Activated CD8-positive, alpha-beta memory T cell treated with anti-CD3 and anti-CD28 coated beads, Interleukin-2, amount 50 U/mL, for 48 hours (primary cell): Measurements from ENCODE around the gene FBXO9.
"Not testable (repeated sequence)": the region's sequence is repeated elsewhere in the genome, so short reads cannot be mapped to it uniquely, and the experiment has no call there.

Experiments
- DNase-seq: peaks from one replicate; pipeline ENCODE4 v3.0.0-alpha.2; 2020

FBXO9 gene

GRCh38 chr6:53048431-53049195, 16.6 kb upstream of the FBXO9 start:
- DNase-seq, result no peak

DNA sequence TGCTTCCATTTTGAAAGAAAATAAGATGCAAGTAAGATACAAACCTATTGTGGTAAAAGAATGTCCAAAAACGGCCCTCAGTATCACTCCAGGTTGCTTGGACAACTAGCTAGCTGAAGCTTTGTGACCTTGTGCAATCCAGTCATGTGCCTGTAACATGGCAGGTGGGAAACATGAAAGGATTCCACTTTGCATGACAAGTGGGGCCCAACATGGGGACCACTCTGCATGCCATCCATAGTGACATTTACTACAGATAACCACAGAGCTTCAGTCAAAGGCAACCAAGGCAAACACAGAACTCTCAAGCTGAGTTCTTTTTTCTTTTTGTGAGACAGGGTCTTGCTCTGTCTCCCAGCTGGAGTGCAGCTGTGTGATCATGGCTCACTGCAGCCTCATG, 15.8 kb upstream of the FBXO9 start:
- no peak for DNase-seq

- DNase-seq, result not testable (repeated sequence)
Observed at GRCh38 chr6:53052152-53052551, 13.1 kb upstream of the FBXO9 start.

DNA sequence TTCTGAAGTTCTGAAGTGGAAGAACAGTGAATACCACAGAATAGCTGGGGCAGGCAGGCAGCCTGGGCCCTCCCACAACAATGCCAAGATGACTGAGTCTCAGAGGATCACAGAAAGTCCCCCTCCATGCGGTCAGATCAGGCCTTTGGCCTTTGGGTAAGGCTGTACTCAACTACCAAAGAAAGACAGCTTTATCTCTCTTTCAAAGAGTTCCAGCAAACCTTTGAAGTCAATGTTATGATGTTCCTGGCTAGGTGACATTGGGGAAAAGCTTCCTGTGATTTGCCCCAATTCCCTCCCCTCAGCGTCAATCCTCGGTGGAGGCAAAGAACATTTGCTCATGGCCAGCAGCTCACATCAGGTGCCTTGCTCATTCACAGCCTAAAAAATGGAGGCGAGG, 10.7 kb upstream of the FBXO9 start:
- no peak for DNase-seq

DNA sequence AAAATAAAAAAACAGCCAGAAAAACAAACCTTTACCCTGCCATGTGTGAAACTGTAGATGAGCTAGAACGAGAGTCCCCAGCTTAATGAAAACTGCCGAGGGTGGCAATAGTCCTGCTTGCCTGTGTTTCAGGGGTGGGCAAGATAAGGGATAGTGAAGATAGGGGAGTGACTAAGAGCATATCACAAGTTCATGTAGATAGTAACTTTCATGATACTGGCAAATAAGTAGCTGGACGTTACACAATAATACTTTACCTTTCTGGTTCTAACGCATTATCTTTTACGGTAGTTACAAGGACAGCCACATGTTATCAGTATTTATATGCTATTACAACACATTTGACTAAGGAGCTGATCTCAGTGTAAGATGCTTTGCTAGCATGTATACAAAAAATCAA, 9.3 kb upstream of the FBXO9 start:
- DNase-seq, result no peak

GRCh38 chr6:53056273-53056672, 8.9 kb upstream of the FBXO9 start:
- DNase-seq, result no peak

- DNase-seq, result no peak
Observed at GRCh38 chr6:53058388-53059195, 6.6 kb upstream of the FBXO9 start.

DNA sequence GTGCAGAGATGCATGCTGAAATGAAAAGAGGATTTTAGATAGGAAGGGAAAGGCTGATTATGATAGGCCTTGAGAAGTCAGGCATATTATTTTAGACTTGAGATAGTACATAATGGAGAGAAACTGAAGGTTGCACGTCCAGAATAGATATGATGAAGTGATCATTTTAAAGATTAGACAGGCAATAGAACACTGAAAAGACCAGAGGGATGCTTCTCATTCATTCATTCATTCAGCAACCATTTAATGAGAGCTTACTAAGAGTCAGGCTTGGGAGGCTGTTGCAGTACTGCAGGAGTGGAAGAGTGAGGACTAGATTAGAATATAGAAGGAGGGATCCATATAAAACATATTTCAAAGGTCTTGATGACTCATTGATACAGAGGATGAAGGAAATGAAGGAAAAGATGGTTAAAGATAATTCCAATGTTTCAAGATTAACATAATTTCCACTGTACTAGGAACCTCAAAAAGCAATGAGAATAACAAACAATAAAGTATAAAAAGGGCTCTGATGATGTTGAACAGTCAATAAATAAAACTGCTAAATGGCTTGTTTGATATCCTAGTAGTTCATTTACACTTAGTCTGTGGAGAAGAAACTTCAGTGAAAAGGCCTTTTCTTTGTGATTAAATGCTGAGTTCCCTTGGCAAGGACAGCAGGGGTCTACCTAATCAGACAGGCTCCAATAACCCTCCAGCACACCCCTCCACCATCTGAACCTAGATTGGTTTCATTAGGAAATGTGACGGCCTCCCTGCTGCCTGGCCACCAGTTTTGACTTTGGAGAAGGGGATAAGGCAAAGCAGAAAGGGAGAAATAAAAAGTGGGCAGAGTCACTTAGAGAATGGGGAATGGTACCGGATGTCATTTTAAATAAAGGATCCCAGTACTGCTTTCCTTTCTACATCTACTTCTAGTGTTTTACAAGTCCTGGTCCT, 5.3 kb upstream of the FBXO9 start:
- no peak for DNase-seq

DNA sequence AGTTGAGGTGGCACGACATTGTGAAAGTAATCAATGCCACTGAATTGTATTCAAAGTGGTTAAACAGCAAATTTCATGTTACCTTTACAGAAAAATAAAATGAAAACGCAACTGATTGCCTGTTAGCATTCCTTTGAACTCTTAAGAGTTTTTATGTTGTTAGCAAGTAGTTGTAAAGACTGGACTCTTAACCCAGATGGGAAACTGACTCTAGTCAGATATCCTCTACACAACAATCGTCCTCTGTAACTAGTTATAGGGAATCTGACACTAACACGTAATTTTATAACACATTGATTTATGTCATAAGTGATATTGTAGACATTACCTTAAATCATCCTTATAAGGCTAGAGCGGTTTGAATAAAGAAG, 3.0 kb upstream of the FBXO9 start:
- DNase-seq, result no peak

GRCh38 chr6:53064255-53064654, 949 bp upstream of the FBXO9 start:
- not testable (repeated sequence) for DNase-seq

- peak; percentile 92 for DNase-seq
Observed at GRCh38 chr6:53064726-53065265, 408 bp upstream of the FBXO9 start.

- DNase-seq, result peak; percentile 67
Observed at GRCh38 chr6:53066077-53066417, 843 bp downstream of the FBXO9 start.

DNA sequence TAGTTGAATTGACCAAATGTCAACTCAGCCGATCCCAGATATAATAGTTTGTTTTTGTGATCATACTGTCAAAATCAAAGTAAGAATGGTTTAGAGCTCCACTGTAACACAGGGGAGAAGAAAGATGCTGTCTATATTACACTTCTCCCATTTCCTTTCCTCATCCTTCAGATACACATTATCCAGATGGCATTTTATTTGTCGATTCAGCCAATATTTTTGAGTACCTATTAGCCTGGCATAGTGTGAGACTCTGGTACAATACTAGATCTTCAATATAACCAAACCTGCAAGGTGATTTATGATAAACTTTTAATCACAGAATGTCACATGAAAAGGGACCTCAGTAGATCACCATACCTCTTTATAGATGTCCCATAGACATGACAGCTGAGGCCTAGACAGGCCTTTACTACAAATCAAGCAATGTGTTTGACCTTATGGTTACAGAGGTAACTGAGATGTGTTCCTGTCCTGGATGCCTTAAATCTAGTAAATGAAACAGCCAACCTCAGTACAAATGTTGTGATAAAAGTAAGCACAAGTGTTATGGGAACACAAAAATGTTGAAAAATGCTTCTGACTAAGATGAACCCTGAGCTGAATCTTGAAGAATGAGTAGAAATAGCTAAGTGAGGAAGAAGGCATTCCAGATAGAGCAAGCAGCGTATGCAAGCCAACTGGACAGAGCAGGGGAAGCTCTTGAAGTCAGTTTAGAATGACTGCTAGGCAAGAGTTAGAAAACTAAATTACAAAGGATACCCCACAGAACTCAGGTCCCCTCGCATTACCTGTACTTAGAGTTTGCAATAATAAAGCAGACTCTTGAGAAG, 1.9 kb downstream of the FBXO9 start:
- DNase-seq, result no peak

GRCh38 chr6:53067849-53068361, 2.7 kb downstream of the FBXO9 start:
- DNase-seq, result no peak

DNA sequence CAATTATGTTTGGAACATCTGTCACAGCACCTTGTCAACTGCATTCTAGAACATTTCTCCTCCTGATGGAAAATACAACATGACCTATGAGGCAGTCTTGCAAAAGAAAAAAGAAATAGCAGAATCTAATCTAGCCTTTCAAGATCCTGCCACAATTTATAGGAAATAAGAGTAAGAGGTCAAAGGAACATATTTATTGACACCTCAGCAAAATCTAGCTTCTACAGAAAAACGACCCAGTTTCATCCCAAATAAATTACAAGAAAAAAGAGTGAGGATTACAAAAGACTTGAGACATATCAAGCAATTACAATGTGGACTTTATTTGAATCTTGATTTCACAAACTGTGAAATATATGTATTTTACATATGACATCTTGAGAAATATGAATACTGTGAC, 4.2 kb downstream of the FBXO9 start:
- DNase-seq, result no peak

- no peak for DNase-seq
Observed at GRCh38 chr6:53070806-53071205, 5.6 kb downstream of the FBXO9 start.

- DNase-seq, result no peak
Observed at GRCh38 chr6:53074347-53074746, 9.1 kb downstream of the FBXO9 start.

GRCh38 chr6:53080813-53081212, 15.6 kb downstream of the FBXO9 start:
- no peak for DNase-seq

DNA sequence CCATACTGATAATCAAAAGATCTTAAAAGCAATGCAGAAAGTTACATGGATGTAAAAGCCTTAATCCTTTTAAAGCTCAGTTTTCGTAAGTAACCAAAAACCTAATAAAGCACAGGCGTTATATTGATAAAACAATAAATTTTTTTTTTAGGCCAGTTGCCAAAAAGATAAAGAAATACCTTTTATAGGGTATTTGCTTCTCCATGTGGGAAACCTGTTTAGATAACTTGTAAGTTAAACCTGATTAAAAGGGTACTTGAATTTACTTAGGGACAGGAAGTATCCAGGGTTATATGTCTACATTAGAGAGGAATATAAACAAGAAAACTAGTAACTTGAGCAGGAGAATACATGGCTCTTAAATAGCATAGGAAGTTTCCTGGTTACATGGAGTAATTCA, 21.1 kb downstream of the FBXO9 start:
- DNase-seq, result no peak

- no peak for DNase-seq
Observed at GRCh38 chr6:53089948-53090347, 24.7 kb downstream of the FBXO9 start.

GRCh38 chr6:53090576-53090975, 25.4 kb downstream of the FBXO9 start:
- DNase-seq, result no peak

DNA sequence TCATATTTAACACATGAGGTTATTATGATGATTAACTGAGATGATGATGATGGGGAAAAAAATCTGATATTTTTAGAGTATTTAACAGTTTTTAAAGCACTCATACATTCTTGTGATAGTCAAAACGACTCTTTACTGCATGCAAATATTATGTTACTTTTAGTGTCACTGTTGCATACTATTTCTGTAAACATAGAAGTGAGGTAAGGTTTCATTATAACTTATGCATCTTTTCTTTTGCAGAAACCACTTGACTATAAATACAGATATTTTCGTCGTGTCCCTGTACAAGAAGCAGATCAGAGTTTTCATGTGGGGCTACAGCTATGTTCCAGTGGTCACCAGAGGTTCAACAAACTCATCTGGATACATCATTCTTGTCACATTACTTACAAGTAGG, 30.1 kb downstream of the FBXO9 start:
- no peak for DNase-seq
